H1 (cell line): ENCODE results near the gene GRIFIN. TPM values are rescaled to one million over a fixed set of nuclear protein-coding genes. Genes with fewer than 3 reads are reported as not detected.

Source experiments
- BACH1 ChIP-seq: IDR thresholded peaks from 2 replicates; pipeline ENCODE4 v1.6.1; 2012; ENCODE audit warnings: low read length, improper control_type of control experiment
- JUN ChIP-seq: IDR thresholded peaks from 2 replicates; pipeline ENCODE4 v1.6.1; 2011; ENCODE audit warnings: low read depth, mild to moderate bottlenecking, improper control_type of control experiment, low read length
- KDM4A ChIP-seq: IDR thresholded peaks from one replicate; pipeline ENCODE4 v1.7.1; 2012; ENCODE audit warnings: low read depth, mild to moderate bottlenecking, moderate library complexity, low read length, inconsistent platforms; ENCODE audit not compliant: severe bottlenecking
- RBBP5 ChIP-seq: IDR thresholded peaks from 2 replicates; pipeline ENCODE4 v1.7.1; 2012; ENCODE audit warnings: low read depth, mild to moderate bottlenecking, inconsistent platforms, low read length, moderate library complexity, borderline replicate concordance
- SAP30 ChIP-seq: fragments of 300-600 bp; sonication (generic); IDR thresholded peaks from 2 replicates; pipeline ENCODE4 v1.7.1; 2012; ENCODE audit warnings: low read length, moderate library complexity, mild to moderate bottlenecking, inconsistent platforms; ENCODE audit not compliant: insufficient read depth, insufficient replicate concordance
- SIN3A ChIP-seq, 2 experiments: IDR thresholded peaks in 1 of 2; conservative IDR thresholded peaks in 1 of 2; 2 replicates each; pipeline ENCODE4 v1.6.1; 2011 to 2012; ENCODE audit warnings: low read length in 2 of 2, improper control_type of control experiment in 1 of 2, low read depth in 1 of 2, mild to moderate bottlenecking in 1 of 2
- SP1 ChIP-seq: IDR thresholded peaks from 2 replicates; pipeline ENCODE4 v1.6.1; 2011; ENCODE audit warnings: low read depth, low read length
- TBP ChIP-seq: IDR thresholded peaks from 2 replicates; pipeline ENCODE4 v1.6.1; 2011; ENCODE audit warnings: low read depth, low read length, improper control_type of control experiment
- polyA plus RNA-seq, 7 experiments: library from polyadenylated mRNA; depleted of rRNA in 3 of 7; stranded (reverse) in 5 of 7; unstranded in 2 of 7; fragments of >200 nt in 5 of 7; fragments of 200-250 nt in 2 of 7; gene quantifications; 1 replicate in 5 of 7; 2 replicates in 1 of 7; 4 replicates in 1 of 7; pipeline versions ENCODE4 v1.2.1 to v1.2.3, GENCODE V29; 2011 to 2013; ENCODE audit warnings: missing spikeins in 2 of 7, mixed read lengths in 2 of 7
- total RNA-seq: library from RNA; stranded (reverse); fragmentation: NEBNext Ultra II Directional; extraction: Animal tissue kit (Norgen Biotek cat#: 25700); gene quantifications from 2 replicates; pipeline ENCODE4 v1.2.1, GENCODE V29; 2021

GRIFIN gene
- total and polyA plus RNA-seq, 2 of the 8 experiments (the other 6 are each of a cell fraction or from before 2014, with no cell fraction given), result not detected

- TF ChIP-seq SP1, result no peak
- no peak for TF ChIP-seq SAP30
- no peak for TF ChIP-seq BACH1
- TF ChIP-seq SIN3A (conservative IDR thresholded peaks at IDR 0.05 in 1 of 2, IDR thresholded peaks at IDR 0.05 in 1 of 2; ENCODE audit: low read depth in 1 of 2, low read length in 2 of 2), result no peak
- TF ChIP-seq TBP, result no peak
- TF ChIP-seq JUN, result no peak
- TF ChIP-seq RBBP5, result no peak
- no peak for TF ChIP-seq KDM4A
Measured at GRCh38 chr7:2425749-2426148, 50.4 kb downstream of the GRIFIN start (continued).

Other genes with a start within 250 kb of the GRIFIN start
- gene MAD1L1, start 243.5 kb downstream of the GRIFIN start, total RNA-seq, result 38.8 and 40.4 TPM in 2 replicates
- gene MAD1L1, start 243.5 kb downstream of the GRIFIN start, polyA plus RNA-seq (2011; rRNA removed), result 44.6 and 61.5 TPM in 2 replicates
- gene MRM2, start 234.2 kb downstream of the GRIFIN start, total RNA-seq, result 38.6 and 38.7 TPM in 2 replicates
- gene MRM2, start 234.2 kb downstream of the GRIFIN start, polyA plus RNA-seq (2011; rRNA removed), result 17.2 and 19.0 TPM in 2 replicates
- 76.1 and 85.2 TPM in 2 replicates for gene NUDT1, start 234.2 kb downstream of the GRIFIN start, total RNA-seq
- 89.5 and 101 TPM in 2 replicates for gene NUDT1, start 234.2 kb downstream of the GRIFIN start, polyA plus RNA-seq (2011; rRNA removed)
- 46.2 and 49.5 TPM in 2 replicates for gene SNX8, start 162.0 kb downstream of the GRIFIN start, total RNA-seq
- gene SNX8, start 162.0 kb downstream of the GRIFIN start, polyA plus RNA-seq (2011; rRNA removed), result 69.2 and 70.8 TPM in 2 replicates
- gene EIF3B, start 121.6 kb downstream of the GRIFIN start, total RNA-seq, result 306 and 316 TPM in 2 replicates
- gene EIF3B, start 121.6 kb downstream of the GRIFIN start, polyA plus RNA-seq (2011; rRNA removed), result 167 and 211 TPM in 2 replicates
- 13.4 and 18.2 TPM in 2 replicates for gene CHST12, start 72.8 kb downstream of the GRIFIN start, total RNA-seq
- 24.1 and 28.0 TPM in 2 replicates for gene CHST12, start 72.8 kb downstream of the GRIFIN start, polyA plus RNA-seq (2011; rRNA removed)
- 28.9 and 31.6 TPM in 2 replicates for gene LFNG, start 43.4 kb upstream of the GRIFIN start, total RNA-seq
- 35.6 and 53.0 TPM in 2 replicates for gene LFNG, start 43.4 kb upstream of the GRIFIN start, polyA plus RNA-seq (2011; rRNA removed)
- gene BRAT1, start 79.1 kb upstream of the GRIFIN start, total RNA-seq, result 42.3 and 45.2 TPM in 2 replicates
- gene BRAT1, start 79.1 kb upstream of the GRIFIN start, polyA plus RNA-seq (2011; rRNA removed), result 36.8 and 60.5 TPM in 2 replicates
- gene IQCE, start 82.6 kb upstream of the GRIFIN start, total RNA-seq, result 4.9 and 5.7 TPM in 2 replicates
- 2.2 and 3.1 TPM in 2 replicates for gene IQCE, start 82.6 kb upstream of the GRIFIN start, polyA plus RNA-seq (2011; rRNA removed)
- 169 and 172 TPM in 2 replicates for gene TTYH3, start 155.6 kb upstream of the GRIFIN start, total RNA-seq
- 66.2 and 122 TPM in 2 replicates for gene TTYH3, start 155.6 kb upstream of the GRIFIN start, polyA plus RNA-seq (2011; rRNA removed)
- 0.82 and 1.4 TPM in 2 replicates for gene AMZ1, start 211.8 kb upstream of the GRIFIN start, total RNA-seq
- gene AMZ1, start 211.8 kb upstream of the GRIFIN start, polyA plus RNA-seq (2011; rRNA removed), result 0.59 and 1.1 TPM in 2 replicates